HG02588 (cell line): ENCODE results near the gene HES1.
"Not testable (repeated sequence)": the region's sequence is repeated elsewhere in the genome, so short reads cannot be mapped to it uniquely, and the experiment has no call there.

ENCODE experiments used
- ATAC-seq: cut with Tn5 transposase; IDR thresholded peaks from one replicate; pipeline ENCODE4 v1.9.1; 2021; ENCODE audit warnings: mild to moderate bottlenecking, moderate library complexity; ENCODE audit not compliant: unreplicated experiment

Gene HES1, protein sequence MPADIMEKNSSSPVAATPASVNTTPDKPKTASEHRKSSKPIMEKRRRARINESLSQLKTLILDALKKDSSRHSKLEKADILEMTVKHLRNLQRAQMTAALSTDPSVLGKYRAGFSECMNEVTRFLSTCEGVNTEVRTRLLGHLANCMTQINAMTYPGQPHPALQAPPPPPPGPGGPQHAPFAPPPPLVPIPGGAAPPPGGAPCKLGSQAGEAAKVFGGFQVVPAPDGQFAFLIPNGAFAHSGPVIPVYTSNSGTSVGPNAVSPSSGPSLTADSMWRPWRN

DNA sequence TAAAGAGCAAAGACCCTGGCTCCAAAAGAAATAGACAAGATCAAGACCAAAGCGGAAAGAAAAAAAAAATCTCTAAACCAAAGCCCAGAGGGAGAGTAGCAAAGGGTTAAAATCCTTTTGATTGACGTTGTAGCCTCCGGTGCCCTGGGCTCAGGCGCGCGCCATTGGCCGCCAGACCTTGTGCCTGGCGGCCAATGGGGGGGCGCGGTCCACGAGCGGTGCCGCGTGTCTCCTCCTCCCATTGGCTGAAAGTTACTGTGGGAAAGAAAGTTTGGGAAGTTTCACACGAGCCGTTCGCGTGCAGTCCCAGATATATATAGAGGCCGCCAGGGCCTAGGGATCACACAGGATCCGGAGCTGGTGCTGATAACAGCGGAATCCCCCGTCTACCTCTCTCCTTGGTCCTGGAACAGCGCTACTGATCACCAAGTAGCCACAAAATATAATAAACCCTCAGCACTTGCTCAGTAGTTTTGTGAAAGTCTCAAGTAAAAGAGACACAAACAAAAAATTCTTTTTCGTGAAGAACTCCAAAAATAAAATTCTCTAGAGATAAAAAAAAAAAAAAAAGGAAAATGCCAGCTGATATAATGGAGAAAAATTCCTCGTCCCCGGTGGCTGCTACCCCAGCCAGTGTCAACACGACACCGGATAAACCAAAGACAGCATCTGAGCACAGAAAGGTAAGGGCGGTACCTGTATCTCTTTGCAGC lies at the start of gene HES1:
Gene HES1, plus strand, starts transcription at position 343 of the 713 bp plus-strand sequence. Its CDS starts 233 bp downstream, at position 576.
- ATAC-seq = no peak

DNA sequence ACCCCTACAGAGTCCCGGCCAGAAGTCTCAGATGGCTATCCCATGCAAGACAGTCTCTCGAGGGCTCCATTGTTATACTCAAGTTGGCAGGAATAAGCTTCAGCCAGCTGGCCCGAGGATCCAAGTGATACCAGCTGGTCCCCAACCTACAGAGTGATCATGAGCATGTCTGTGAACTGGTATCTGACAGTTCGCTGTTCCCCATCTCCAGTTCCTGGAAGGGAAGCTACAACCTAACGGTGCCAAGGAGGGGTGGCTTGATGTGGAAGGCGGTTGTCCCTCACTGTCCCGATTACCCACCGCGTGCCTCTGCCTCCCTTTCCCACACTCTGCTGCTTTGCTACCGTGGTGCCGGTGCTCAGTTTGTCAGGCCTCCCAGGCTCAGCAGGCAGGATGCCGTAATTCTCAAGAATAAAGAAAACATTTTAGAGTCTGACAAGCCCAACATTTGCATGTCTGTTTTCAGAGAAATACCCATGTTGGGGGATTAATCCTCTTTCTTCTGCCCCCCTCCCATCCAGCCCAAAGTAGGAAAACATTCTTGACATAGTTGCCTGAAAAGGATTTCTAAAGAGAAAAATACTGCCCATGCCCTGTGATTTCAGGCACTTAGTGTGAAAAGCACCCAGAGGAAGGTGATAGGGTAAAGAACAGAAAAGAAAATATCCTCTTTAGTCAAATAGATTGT lies 49.4 kb upstream of the HES1 start:
- ATAC-seq = no peak

DNA sequence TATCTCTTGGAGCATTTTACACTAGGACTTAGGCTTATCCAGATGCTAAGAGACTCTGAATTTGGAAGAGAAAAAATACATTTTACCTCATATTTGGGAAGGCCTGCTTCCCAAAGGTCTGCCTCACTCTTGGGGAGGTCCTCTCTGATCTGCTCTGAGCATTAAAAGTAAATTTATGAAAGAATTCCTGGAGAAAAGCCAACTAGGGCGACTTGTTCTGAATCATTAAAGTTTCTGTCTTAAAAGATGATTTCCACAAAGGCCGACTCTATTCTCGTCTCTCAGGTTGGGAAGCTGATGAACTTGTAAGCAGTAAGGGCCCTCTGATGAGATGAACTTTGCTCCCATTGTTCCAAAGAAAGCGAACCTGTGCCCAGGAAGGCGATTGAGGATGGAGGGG lies 48.7 kb upstream of the HES1 start:
- no peak for ATAC-seq

DNA sequence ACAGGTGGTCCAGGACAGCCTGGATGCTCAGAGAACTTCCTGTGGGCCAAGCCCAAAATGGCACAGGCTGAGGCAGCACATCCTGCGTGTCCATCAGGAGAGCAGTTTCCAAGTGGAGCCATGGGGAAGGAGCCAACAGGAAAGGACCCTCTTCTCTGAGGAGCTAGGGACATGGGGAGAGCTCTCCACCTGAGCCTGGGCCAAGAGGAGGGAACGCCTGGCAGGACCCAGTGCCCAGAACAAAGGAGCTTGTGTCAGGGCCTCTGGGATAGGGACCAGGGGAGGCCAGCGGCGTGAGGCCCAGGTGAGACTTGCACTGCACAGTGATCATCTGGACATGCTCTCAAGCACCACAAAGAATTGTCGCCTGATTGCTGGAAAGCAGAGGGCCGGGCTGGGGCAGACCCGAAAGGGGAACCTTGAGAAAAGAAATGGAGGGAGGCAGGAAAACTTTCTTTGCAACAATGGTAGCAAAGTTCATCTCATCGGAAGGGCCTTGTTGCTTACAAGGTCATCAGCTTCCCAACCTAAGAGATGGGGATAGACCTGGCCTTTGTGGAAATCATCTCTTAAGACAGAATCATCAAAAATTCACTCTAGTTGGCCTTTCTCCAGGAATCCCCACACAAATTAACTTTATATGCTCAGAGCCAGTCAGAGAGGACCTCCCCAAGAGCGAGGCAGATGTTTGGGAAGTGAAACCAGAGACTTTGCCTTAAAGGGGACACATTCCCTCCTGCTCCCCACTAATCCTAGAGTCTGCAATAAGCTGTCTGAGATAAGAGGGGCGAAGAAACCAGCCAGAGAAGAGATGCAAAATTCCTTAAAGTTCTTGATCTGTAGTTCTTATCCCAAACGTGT lies 47.7 kb upstream of the HES1 start:
- ATAC-seq = no peak

DNA sequence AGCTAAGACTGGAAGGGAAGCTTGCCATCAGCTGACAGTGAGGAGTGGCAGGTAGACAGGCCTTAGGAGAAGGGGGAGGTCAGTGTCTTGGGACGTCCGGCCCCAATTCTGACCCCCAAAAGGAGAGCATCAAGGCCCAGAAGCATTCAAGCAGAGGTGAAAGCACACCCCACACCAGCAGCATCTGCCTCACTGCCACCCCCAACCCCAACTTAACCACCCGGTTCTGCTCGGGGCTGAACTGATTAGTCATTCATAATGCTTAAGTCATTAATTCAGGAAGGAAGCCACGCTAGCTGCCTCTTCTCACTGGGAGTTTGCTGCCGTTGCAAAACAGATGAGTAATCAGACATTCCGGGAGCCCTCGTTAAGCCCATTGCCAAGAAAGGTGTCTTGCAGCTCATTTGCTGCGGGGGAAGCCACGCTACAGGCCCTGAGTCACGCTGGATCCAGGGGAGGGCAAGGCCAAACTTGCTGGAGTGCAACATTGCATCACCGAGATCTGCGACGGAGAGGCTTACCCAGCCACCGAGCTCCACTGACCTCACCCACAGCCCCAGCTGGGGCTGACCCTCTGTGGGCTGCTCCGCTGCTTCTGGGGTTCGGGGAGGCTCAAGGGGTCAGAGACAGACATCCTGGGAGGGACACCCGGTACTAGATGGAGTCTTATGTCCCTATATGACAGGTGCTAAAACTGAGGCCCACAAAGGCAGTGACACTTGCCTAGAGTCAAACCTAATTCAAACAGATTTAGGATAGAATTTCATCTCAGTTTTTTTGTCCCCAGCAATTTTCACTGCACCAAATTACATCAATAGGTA lies 46.4 kb upstream of the HES1 start:
- no peak for ATAC-seq

DNA sequence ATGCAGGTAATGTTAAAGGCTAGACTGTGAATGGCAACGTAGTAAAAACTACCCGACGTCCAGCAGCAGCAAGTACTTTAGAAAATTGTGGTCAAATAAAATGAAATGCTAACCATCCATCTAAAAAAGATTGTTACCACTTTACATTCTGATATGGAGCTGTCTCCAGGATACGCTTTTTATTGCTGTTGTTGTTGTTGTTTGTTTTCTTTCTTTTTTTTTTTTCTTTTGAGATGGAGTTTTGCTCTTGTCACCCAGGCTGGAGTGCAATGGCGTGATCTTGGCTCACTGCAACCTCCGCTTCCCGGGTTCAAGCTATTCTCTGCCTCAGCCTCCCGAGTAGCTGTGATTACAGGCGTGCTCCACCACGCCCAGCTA lies 45.8 kb upstream of the HES1 start:
- not testable (repeated sequence) for ATAC-seq

DNA sequence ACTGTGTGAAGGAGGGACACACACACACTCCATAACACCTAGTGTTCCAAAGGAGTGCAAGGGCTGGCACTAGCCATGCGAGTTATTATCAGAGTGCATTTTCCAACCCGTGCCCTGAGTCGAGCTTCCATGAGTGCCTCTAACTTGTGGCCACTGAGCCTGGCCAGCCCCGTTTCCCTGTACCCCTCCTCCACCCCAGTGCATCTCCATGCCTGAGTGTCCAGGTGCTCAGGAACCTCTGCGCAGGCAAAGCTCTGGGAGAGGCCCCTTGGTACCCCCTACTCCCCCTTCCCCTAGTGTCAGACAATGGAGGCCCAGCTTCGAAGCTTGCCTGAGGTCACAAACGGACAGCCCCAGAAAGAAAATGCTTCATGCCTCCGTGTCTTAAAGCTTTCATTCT lies 45.2 kb upstream of the HES1 start:
- no peak for ATAC-seq

DNA sequence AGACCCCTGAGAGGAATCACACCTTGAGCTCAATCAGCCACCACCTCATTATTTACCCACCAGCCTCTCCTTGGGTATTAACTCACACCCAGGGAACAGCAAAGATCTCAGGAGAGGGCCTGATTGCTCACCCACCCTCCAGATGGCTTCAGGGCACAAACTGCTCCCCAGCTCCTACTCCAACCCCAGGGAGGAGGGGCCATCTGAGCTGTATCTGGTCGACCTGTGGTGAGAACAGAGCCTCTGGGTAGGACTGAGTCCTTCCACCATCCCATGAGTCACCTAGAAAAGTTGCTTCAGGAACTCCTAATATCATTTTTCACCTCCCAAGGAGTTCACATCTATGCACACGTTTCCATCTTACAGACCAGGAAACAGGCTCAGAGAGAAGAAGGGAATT lies 44.8 kb upstream of the HES1 start:
- no peak for ATAC-seq

DNA sequence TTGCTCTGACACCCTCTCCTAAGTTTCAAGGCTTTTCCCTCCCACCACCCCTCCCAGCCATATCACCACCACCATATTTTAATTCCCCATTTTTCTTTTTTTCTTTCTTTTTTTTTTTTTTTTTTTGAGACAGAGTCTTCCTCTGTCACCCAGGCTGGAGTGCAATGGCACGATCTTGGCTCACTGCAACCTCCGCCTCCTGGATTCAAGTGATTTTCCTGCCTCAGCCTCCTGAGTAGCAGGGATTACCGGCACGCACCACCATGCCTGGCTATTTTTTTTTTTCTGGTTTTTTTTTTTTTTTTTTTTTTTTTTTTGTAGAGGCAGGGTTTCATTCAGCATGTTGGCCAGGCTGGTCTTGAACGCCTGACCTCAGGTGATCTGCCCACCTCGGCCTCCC lies 44.1 kb upstream of the HES1 start:
- ATAC-seq = not testable (repeated sequence)

DNA sequence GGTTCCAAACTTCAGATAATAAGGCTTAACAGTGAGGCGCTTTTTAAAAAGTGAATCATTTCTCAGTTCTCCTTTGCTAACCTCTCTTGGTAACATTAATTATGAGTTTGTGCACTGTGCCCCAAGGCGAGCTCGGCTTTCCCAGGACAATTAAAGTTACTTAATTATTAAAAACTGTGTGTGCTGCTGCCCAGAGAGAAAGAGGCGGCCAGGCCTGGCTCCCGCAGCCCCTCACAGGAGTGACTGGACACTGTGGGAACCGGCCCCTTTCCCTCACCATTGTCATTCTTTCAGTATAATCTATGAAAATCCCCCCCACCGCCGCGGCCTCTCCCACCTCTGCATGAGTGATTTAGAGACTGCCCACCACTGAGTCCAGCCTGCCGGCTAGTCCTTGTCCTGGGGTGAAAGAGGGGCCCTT lies 43.1 kb upstream of the HES1 start:
- ATAC-seq = no peak

DNA sequence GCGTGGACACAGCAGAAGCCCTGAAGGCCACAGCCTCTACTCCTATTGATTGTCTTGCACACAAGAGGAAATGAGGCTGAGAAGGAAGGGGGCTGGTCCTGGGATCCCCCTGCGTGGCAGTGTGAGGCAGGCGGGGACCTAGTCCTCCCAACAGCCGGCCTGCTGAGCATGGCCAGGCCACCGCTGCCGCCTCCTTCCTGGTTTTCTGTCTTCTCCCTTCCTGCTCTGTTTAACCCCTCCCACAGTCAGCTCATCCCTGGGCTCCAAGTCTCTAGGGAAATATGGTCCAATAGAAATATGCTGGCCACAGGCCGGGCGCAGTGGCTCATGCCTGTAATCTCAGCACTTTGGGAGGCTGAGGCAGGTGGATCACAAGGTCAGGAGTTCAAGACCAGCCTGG lies 42.1 kb upstream of the HES1 start:
- ATAC-seq = no peak

DNA sequence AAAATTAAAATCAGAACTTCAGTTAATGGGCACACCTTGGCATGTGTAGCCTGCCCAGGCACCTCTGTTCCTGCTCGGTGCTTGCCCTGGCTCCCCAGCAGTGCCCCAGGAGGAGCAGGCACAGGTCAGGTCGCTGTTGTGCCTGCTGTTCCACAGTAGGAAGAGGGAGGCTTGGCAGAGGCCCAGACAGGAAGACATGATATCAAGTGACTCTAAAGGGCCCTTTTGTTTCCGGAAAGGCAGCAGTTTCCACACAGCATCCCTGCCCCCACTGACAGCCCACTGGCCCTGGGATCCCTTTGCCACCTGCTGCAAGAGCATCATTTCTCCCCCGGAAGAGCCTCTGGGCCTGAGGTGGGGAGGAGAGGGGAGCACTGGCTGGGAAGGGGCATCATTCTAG lies 40.5 kb upstream of the HES1 start:
- ATAC-seq = no peak

DNA sequence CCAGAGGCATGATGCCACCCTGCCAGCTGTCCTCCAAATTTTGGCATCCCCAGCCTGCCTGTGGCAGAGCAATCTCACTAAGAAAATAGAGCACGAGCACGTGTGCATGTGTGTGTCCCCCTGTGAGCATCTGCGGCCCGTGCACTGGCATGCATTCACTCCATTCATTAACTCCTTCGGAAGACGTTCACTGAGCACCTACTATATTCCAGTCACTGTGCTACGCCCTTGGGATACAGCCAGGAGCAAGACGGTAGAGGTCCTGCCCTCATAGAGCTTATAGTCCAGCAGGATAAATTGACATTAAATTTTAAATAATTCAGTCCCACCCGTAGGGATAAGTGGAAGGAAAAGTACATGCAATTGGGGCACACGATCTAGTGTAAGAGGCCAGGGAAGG lies 40.0 kb upstream of the HES1 start:
- no peak for ATAC-seq

DNA sequence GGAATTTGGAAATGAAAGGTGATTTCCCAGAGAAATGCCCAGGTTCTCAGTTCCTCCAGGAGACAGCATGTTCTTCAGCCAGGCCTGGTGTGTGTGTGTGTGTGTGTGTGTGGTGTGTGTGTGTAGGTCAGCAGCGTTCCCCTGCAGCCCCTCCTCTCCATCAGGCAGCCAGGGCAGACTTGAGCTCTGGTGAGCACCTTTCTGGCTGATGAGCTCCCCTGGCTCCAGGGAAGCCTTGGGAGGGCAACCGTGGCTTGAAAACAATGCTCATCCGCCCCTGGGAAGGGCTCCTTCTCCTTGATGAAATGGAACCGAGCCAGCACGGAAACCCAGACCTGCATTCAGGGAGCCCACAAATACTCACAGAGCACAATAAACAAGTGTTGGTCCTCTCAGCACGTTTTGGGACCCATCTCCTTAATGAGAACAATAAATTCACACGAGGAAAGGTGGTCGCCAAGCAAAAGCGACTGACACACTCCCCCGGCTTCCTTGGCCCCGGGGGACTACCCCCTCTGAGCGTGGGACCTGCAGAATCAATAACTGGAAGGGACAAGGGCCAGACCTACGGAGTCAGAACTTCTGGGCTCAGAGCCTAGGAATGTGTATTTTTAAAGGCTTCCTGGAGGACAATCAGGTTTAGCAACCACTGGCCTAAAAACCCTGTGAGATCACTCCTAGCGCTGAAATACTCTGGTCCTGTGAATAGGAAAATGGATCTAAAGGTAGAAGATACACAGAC lies 38.6 kb upstream of the HES1 start:
- no peak for ATAC-seq

DNA sequence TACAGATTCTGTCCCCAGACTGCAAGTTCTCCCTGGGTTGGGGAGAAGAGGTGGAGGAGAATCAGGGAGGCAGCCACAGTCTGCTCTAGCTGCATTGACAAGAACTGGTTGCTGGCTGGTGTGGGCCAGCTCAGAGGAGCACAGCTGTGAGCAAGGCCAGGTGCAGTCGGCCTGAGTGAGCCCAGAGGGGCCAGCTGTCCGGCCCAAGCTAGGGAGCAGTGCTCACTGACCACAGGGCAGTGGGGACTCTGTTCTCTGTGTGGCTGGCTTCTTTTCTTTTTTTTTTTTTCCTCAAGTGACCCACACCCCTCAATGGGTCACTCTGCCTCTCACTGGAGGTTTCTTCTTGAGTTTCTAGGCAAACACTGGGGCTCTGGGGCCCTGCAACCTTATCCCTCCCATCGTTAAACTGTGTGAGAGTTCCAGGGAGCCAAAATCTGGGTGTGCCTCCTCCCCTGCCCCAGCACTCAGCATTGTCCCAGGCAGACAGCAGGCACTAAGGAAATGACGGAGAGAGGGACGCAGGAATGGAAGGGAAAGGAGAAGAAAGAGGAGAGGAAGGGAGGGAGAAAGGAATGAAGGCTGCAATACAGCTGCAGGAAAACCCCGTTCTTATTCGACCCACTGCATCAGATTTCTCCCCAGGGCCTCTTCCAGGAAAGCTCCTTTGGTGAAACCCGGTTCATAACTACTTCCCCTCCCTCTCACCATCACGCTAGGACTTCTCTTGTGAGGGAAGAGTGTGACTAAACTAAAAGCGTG lies 37.7 kb upstream of the HES1 start:
- ATAC-seq = no peak

DNA sequence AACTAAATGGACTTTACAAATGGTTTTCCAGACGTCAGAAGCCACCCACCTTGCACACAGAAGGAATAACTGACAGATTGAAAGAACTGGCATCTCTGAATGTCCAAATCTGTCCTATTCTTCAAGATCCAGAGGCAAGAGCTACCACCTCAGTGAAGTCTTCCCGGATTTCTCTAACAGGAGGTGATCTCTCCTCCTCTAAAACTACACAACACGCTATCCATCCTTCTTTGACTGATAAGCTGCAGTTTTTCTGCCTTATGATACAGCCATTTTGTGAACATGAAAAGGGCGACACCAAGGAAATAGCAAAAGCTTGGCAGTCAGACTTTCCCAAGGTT lies 37.1 kb upstream of the HES1 start:
- ATAC-seq = no peak

DNA sequence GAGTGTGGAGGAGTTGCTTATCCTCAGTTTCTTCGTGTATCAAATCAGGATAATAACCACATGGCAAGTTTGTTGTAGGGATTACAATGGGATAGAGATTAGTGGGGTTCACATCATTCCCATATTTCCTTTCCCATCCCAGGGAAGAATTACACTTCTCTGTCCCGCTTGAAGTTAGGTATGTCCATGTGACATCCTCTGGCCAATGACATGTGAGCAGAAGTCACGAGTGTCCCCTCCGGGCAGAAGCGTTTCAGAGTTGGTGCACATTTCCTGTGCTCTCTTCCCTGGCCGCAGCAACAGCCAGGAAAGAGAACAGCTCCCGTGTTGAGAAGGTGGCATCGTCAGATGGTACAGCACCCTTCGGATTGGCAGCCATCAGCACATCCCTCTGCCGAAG lies 36.7 kb upstream of the HES1 start:
- no peak for ATAC-seq

DNA sequence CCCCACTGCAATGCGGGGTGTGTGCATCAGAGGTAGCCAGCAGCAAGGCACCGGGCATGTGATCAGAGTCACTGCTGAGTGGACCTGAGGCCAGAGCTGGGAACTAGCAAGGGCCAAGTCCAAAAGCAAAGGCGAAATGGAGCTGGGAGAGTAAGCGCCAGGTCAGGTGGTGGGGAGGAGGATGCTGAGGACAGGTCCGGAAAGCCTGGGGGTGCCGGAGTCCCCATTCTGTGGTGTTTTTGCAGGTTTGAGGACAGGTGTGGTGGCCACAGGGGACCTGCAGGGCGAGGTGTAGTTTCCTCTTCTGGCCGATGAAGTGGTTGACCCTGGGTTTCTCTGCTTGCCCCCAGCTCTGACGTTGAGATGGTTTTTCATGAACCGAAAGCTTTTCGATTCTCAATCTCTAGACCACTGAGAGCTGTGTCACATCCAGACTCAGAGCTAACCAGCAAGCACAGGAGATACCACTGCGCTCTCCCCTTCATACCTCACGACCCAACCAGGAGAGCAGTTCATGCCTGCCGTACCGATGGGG lies 35.0 kb upstream of the HES1 start:
- peak; percentile 80 for ATAC-seq
